T-cell (primary cell): Measurements from ENCODE around the gene EXOSC1. TPM values are rescaled to one million over a fixed set of nuclear protein-coding genes. Genes with fewer than 3 reads are reported as not detected.

Source experiments
- ATAC-seq, 4 experiments: fragments of 200-7000 bp in 3 of 4; fragments of 150-1000 bp in 1 of 4; cut with Tn5 transposase; replicated peaks in 1 of 4; 1 replicate in 3 of 4; 2 replicates in 1 of 4; pipeline ENCODE4 v1.10.0; 2021; ENCODE audit warnings: moderate library complexity in 3 of 4, mild to moderate bottlenecking in 2 of 4, moderate number of reproducible peaks in 1 of 4
- CTCF ChIA-PET, 2 donors: fragments of 300-600 bp; sonication (Branson Sonifier 250); formaldehyde crosslinking; loops; one replicate each; lab custom pipeline; 2022; ENCODE audit warnings: antibody characterized with exemption in 2 of 2; lab: Charles Lee
- POLR2A ChIA-PET, 2 donors: fragments of 300-600 bp; sonication (Branson Sonifier 250); formaldehyde crosslinking; loops; one replicate each; lab custom pipeline; 2022; ENCODE audit warnings: antibody characterized with exemption in 2 of 2; lab: Charles Lee
- DNase-seq, 35 experiments: peaks; one replicate each; pipeline versions ENCODE4 v3.0.0 to v3.0.0-alpha.2; 2013 to 2023
- H3K27ac ChIP-seq: one replicate; pipeline ENCODE4 v1.5.1; 2013; ENCODE audit warnings: low read length
- H3K27me3 ChIP-seq, 2 experiments: replicated peaks in 1 of 2; 1 replicate in 1 of 2; 2 replicates in 1 of 2; pipeline versions ENCODE4 v1.6.1 to v1.7.0; 2013; ENCODE audit warnings: low read length in 1 of 2, mixed read lengths in 1 of 2; ENCODE audit not compliant: control insufficient read depth in 2 of 2, insufficient read depth in 2 of 2; ENCODE audit errors: extremely low read depth in 1 of 2
- H3K36me3 ChIP-seq, 2 donors: 1 replicate in 1 of 2; 2 replicates in 1 of 2; pipeline versions ENCODE4 v1.6.1 to v1.7.0; 2013; ENCODE audit warnings: low read length in 1 of 2; ENCODE audit not compliant: control insufficient read depth in 2 of 2, insufficient read depth in 1 of 2; ENCODE audit errors: extremely low read depth in 1 of 2
- H3K4me1 ChIP-seq, 2 experiments: 1 replicate in 1 of 2; 2 replicates in 1 of 2; pipeline versions ENCODE4 v1.6.1 to v1.7.0; 2013; ENCODE audit warnings: low read length in 2 of 2, mixed read lengths in 1 of 2; ENCODE audit not compliant: insufficient read depth in 2 of 2, control insufficient read depth in 1 of 2; ENCODE audit errors: extremely low read depth in 1 of 2
- H3K4me3 ChIP-seq, 2 donors: 1 replicate in 1 of 2; 2 replicates in 1 of 2; pipeline versions ENCODE4 v1.5.1 to v1.7.0; 2013; ENCODE audit warnings: mild to moderate bottlenecking in 2 of 2, low read length in 1 of 2, moderate library complexity in 1 of 2; ENCODE audit not compliant: control insufficient read depth in 1 of 2; ENCODE audit errors: extremely low read depth in 1 of 2
- H3K9me3 ChIP-seq: 2 replicates; pipeline ENCODE4 v1.7.0; 2013
- H3K27ac Mint-ChIP-seq, 2 donors: one replicate each; pipeline ENCODE4 v1.8.0; 2020 to 2021; ENCODE audit warnings: mild to moderate bottlenecking in 2 of 2, mixed read lengths in 2 of 2
- H3K27me3 Mint-ChIP-seq, 2 donors: one replicate each; pipeline ENCODE4 v1.8.0; 2021 to 2022; ENCODE audit warnings: mixed read lengths in 2 of 2
- H3K36me3 Mint-ChIP-seq: one replicate; pipeline ENCODE4 v1.8.0; 2021; ENCODE audit warnings: mixed read lengths
- H3K4me1 Mint-ChIP-seq, 3 donors: one replicate each; pipeline ENCODE4 v1.8.0; 2020 to 2022; ENCODE audit warnings: mixed read lengths in 3 of 3, mild to moderate bottlenecking in 1 of 3
- H3K4me3 Mint-ChIP-seq, 3 donors: one replicate each; pipeline ENCODE4 v1.8.0; 2020 to 2022; ENCODE audit warnings: mild to moderate bottlenecking in 3 of 3, mixed read lengths in 3 of 3, moderate library complexity in 3 of 3
- H3K9me3 Mint-ChIP-seq, 3 donors: one replicate each; pipeline ENCODE4 v1.8.0; 2020 to 2022; ENCODE audit warnings: mixed read lengths in 3 of 3
- WGBS: methylation state at CpG from one replicate; pipeline ENCODE4 v1.1.5; 2013; ENCODE audit warnings: missing lambda C conversion rate; ENCODE audit not compliant: insufficient coverage; 5-methylcytosine and 5-hydroxymethylcytosine counted together
- total RNA-seq, 35 experiments: library from RNA in 6 of 35; stranded (reverse) in 6 of 35; fragments of 120-200 nt in 1 of 35; gene quantifications; one replicate each; pipeline versions ENCODE4 v1.2.1 to v1.2.4 and lab custom pipeline; 2013 to 2026

The EXOSC1 gene
- total RNA-seq, 5 donors from 2014 or later (not counting 1 experiment from before 2014, with no cell fraction given), result 32.2 to 51.0 (median 46.8) TPM

- peaks cover 30 to 47% (median 47%) of the 10 kb centered on the region in 3 donors for H3K4me1 Mint-ChIP-seq
- POLR2A ChIA-PET, result interaction anchor here in 1 of 2 donors (0.6 to 0.7 kb wide), 2 partner anchors 23 to 61 kb away, joined by 3 to 7 read pairs; no protein-coding TSS in a partner anchor
- H3K27ac ChIP-seq, result no peak overlapping the region
- no peaks in the 10 kb centered on the region for H3K27me3 ChIP-seq
- no CpG with 5 or more reads among the region's 1 CpG for WGBS
- H3K4me3 ChIP-seq, result no peak overlapping the region
- H3K27me3 Mint-ChIP-seq, result no peaks in the 10 kb centered on the region
- ATAC-seq (no peak), DNase-seq (no peak)
- no peaks in the 10 kb centered on the region for H3K9me3 ChIP-seq
- peaks cover 15% of the 10 kb centered on the region for H3K36me3 Mint-ChIP-seq
- H3K36me3 ChIP-seq, result peaks cover 0 to 23% of the 10 kb centered on the region in 2 donors
- H3K27ac Mint-ChIP-seq, result peak overlapping the region in 1 of 2 donors; percentile 56
- no peaks in the 10 kb centered on the region for H3K9me3 Mint-ChIP-seq
- CTCF ChIA-PET, result interaction anchor here in 1 of 2 donors (1.7 kb wide), 1 partner anchor 14 kb away, joined by 4 read pairs; no protein-coding TSS in a partner anchor
- H3K4me3 Mint-ChIP-seq, result peak overlapping the region; percentile 98 to 99 (median 98)
- peaks cover 8 to 19% of the 10 kb centered on the region in 2 experiments for H3K4me1 ChIP-seq
Observed at GRCh38 chr10:97444212-97444611, 1.6 kb downstream of the EXOSC1 start.

DNA sequence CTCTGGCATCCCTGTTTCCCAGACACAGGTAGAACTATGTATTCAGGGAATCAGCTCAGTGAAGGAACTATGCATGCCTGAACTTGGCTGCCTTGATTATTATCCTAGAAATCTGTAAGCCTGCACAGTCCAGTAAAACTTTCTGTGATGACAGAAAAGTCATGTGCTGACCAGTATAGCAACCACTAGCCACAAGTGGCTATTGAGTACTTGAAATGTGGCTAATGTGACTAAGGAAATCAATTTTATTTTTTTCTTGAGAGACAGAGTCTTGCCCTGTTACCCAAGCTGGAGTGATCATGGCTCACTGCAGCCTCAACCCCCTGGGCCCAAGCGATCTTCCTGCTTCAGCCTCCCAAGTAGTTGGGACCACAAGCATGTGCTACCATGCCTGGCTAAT lies 3.5 kb downstream of the EXOSC1 start:
- no peak overlapping the region for H3K27ac Mint-ChIP-seq
- 100% methylated on average over 1 of the region's 1 CpG for WGBS
- ATAC-seq (no peak), DNase-seq (no peak)
- ChIA-PET CTCF (interaction anchor here (0.7 to 0.9 kb wide), 2 partner anchors 28 to 108 kb away, joined by 3 to 4 read pairs; no protein-coding TSS in a partner anchor), POLR2A (interaction anchor here in 1 of 2 donors (0.7 kb wide), 1 partner anchor 124 kb away, joined by 4 read pairs; no protein-coding TSS in a partner anchor)
- peaks cover 15% of the 10 kb centered on the region for H3K36me3 Mint-ChIP-seq
- H3K4me3 Mint-ChIP-seq, result no peak overlapping the region
- H3K27ac ChIP-seq, result no peak overlapping the region
- H3K27me3 ChIP-seq, result no peaks in the 10 kb centered on the region
- peaks cover 8 to 16% of the 10 kb centered on the region in 2 experiments for H3K4me1 ChIP-seq
- no peak overlapping the region for H3K4me3 ChIP-seq
- H3K27me3 Mint-ChIP-seq, result no peaks in the 10 kb centered on the region
- no peaks in the 10 kb centered on the region for H3K9me3 ChIP-seq
- H3K36me3 ChIP-seq, result peaks cover 0 to 40% of the 10 kb centered on the region in 2 donors
- no peaks in the 10 kb centered on the region for H3K9me3 Mint-ChIP-seq
- H3K4me1 Mint-ChIP-seq, result peaks cover 20 to 33% (median 33%) of the 10 kb centered on the region in 3 donors

- H3K27me3 Mint-ChIP-seq, result no peaks in the 10 kb centered on the region
- H3K27ac ChIP-seq, result no peak overlapping the region
- ATAC-seq (no peak), DNase-seq (no peak)
- H3K27ac Mint-ChIP-seq, result no peak overlapping the region
- H3K4me3 ChIP-seq, result no peak overlapping the region
- H3K36me3 ChIP-seq, result peaks cover 18 to 78% of the 10 kb centered on the region in 2 donors
- no peaks in the 10 kb centered on the region for H3K27me3 ChIP-seq
- no peaks in the 10 kb centered on the region for H3K9me3 ChIP-seq
- no peak overlapping the region for H3K4me3 Mint-ChIP-seq
- peaks cover 28% of the 10 kb centered on the region for H3K36me3 Mint-ChIP-seq
- H3K4me1 Mint-ChIP-seq, result peaks cover 0 to 2% (median 1%) of the 10 kb centered on the region in 3 donors
- WGBS, result 95% methylated on average over 5 of the region's 6 CpGs
- ChIA-PET CTCF (interaction anchor here in 1 of 2 donors (0.6 kb wide), 1 partner anchor 26 kb away, joined by 3 read pairs; no protein-coding TSS in a partner anchor), POLR2A (no interaction called here)
- H3K9me3 Mint-ChIP-seq, result no peaks in the 10 kb centered on the region
- H3K4me1 ChIP-seq, result no peaks in the 10 kb centered on the region
Observed at GRCh38 chr10:97435211-97435610, 10.6 kb downstream of the EXOSC1 start.

GRCh38 chr10:97434557-97434956 lies 11.2 kb downstream of the EXOSC1 start:
- H3K9me3 Mint-ChIP-seq, result no peaks in the 10 kb centered on the region
- ATAC-seq, result no peak
- no peaks in the 10 kb centered on the region for H3K27me3 Mint-ChIP-seq
- 89% methylated on average over 1 of the region's 1 CpG for WGBS
- H3K27me3 ChIP-seq, result no peaks in the 10 kb centered on the region
- no peak for DNase-seq
- no peak overlapping the region for H3K4me3 ChIP-seq
- peaks cover 28% of the 10 kb centered on the region for H3K36me3 Mint-ChIP-seq
- peaks cover 0 to 2% (median 2%) of the 10 kb centered on the region in 3 donors for H3K4me1 Mint-ChIP-seq
- no peak overlapping the region for H3K4me3 Mint-ChIP-seq
- H3K27ac Mint-ChIP-seq, result peak overlapping the region in 1 of 2 donors; percentile 48
- no peaks in the 10 kb centered on the region for H3K4me1 ChIP-seq
- H3K9me3 ChIP-seq, result no peaks in the 10 kb centered on the region
- H3K27ac ChIP-seq, result no peak overlapping the region
- ChIA-PET POLR2A (interaction anchor here in 1 of 2 donors (0.5 kb wide), 1 partner anchor 151 kb away, joined by 4 read pairs; no protein-coding TSS in a partner anchor), CTCF (interaction anchor here (0.6 kb wide), 2 partner anchors 27 to 30 kb away, joined by 3 to 4 read pairs; no protein-coding TSS in a partner anchor)
- H3K36me3 ChIP-seq, result peaks cover 18 to 84% of the 10 kb centered on the region in 2 donors

- peak overlapping the region in 1 of 2 donors; percentile 48 for H3K27ac Mint-ChIP-seq
- CTCF ChIA-PET, result interaction anchor here (0.6 kb wide), 3 partner anchors 30 to 1419 kb away, joined by 4 to 8 read pairs (median 4); no protein-coding TSS in a partner anchor
- no peaks in the 10 kb centered on the region for H3K9me3 Mint-ChIP-seq
Observed at GRCh38 chr10:97434055-97434454, 11.8 kb downstream of the EXOSC1 start.

DNA sequence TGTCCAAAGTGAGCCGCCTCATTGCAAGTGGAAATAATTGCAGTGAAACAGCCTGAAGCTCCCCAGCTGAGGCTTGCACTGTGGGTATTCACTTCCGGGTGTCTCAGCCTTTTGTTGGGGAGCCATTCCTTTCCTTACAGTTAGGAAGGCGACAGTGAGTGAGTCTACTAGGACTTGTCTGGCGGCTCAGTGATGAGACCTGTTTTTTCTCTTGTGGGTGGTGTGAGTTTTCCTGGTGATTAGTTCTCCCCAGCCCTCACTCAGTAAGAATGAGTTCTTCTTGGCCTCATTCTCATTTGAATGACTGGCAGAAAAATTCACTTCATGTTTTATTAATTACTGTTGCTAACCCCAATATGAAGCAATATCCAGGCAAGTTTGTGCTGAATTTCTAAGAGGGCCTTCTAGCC lies 17.2 kb downstream of the EXOSC1 start:
- no peaks in the 10 kb centered on the region for H3K9me3 Mint-ChIP-seq
- H3K4me3 Mint-ChIP-seq, result peak overlapping the region; percentile 65 to 87 (median 73)
- H3K36me3 Mint-ChIP-seq, result peaks cover 19% of the 10 kb centered on the region
- ChIA-PET POLR2A (interaction anchor here in 1 of 2 donors (0.5 to 1.9 kb wide), 2 partner anchors 28 to 54 kb away, joined by 3 to 8 read pairs; partner anchors contain the start of gene RRP12), CTCF (no interaction called here)
- peak overlapping the region in 1 of 2 donors; percentile 8 for H3K4me3 ChIP-seq
- peaks cover 23 to 38% of the 10 kb centered on the region in 2 experiments for H3K4me1 ChIP-seq
- H3K27ac ChIP-seq, result peak overlapping the region; percentile 60
- H3K4me1 Mint-ChIP-seq, result peaks cover 32 to 45% (median 36%) of the 10 kb centered on the region in 3 donors
- WGBS, result 0% methylated on average over 2 of the region's 4 CpGs
- peaks cover 0 to 2% of the 10 kb centered on the region in 2 donors for H3K27me3 Mint-ChIP-seq
- H3K27me3 ChIP-seq, result no peaks in the 10 kb centered on the region
- peak in 1 of 35 experiments; percentile 56 for DNase-seq
- ATAC-seq, result no peak
- no peaks in the 10 kb centered on the region for H3K9me3 ChIP-seq
- peak overlapping the region; percentile 79 to 82 for H3K27ac Mint-ChIP-seq
- H3K36me3 ChIP-seq, result peaks cover 13 to 32% of the 10 kb centered on the region in 2 donors

More at GRCh38 chr10:97434055-97434454, 11.8 kb downstream of the EXOSC1 start:
- no peak for ATAC-seq
- Histone ChIP-seq H3K36me3 (peaks cover 18 to 84% of the 10 kb centered on the region in 2 donors), H3K27ac (no peak overlapping the region), H3K9me3 (no peaks in the 10 kb centered on the region), H3K4me1 (peaks cover 0 to 3% of the 10 kb centered on the region in 2 experiments), H3K27me3 (no peaks in the 10 kb centered on the region), H3K4me3 (no peak overlapping the region)
- POLR2A ChIA-PET, result no interaction called here
- H3K27me3 Mint-ChIP-seq, result no peaks in the 10 kb centered on the region
- no peak overlapping the region for H3K4me3 Mint-ChIP-seq
- H3K4me1 Mint-ChIP-seq, result peaks cover 0 to 8% (median 7%) of the 10 kb centered on the region in 3 donors
- DNase-seq, result no peak
- peaks cover 27% of the 10 kb centered on the region for H3K36me3 Mint-ChIP-seq
